ENCODE data around the gene PDE8B. TPM values are rescaled to one million over a fixed set of nuclear protein-coding genes. Genes with fewer than 3 reads are reported as not detected.
A peak's percentile ranks its signal among the peaks of the same experiment; 100 is the strongest.

The PDE8B gene, protein sequence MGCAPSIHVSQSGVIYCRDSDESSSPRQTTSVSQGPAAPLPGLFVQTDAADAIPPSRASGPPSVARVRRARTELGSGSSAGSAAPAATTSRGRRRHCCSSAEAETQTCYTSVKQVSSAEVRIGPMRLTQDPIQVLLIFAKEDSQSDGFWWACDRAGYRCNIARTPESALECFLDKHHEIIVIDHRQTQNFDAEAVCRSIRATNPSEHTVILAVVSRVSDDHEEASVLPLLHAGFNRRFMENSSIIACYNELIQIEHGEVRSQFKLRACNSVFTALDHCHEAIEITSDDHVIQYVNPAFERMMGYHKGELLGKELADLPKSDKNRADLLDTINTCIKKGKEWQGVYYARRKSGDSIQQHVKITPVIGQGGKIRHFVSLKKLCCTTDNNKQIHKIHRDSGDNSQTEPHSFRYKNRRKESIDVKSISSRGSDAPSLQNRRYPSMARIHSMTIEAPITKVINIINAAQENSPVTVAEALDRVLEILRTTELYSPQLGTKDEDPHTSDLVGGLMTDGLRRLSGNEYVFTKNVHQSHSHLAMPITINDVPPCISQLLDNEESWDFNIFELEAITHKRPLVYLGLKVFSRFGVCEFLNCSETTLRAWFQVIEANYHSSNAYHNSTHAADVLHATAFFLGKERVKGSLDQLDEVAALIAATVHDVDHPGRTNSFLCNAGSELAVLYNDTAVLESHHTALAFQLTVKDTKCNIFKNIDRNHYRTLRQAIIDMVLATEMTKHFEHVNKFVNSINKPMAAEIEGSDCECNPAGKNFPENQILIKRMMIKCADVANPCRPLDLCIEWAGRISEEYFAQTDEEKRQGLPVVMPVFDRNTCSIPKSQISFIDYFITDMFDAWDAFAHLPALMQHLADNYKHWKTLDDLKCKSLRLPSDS
- 29.4 TPM for total RNA-seq

- DNase-seq (ENCODE audit: low spot score): no peak
Measured at GRCh38 chr5:77210091-77210963, at the start of gene PDE8B. PDE8B (plus strand) TSS chr5:77210680; CDS start chr5:77210926, 246 bp downstream.

- DNase-seq (ENCODE audit: low spot score): no peak
Measured at GRCh38 chr5:77163453-77163852, 47.0 kb upstream of the PDE8B start.

DNA sequence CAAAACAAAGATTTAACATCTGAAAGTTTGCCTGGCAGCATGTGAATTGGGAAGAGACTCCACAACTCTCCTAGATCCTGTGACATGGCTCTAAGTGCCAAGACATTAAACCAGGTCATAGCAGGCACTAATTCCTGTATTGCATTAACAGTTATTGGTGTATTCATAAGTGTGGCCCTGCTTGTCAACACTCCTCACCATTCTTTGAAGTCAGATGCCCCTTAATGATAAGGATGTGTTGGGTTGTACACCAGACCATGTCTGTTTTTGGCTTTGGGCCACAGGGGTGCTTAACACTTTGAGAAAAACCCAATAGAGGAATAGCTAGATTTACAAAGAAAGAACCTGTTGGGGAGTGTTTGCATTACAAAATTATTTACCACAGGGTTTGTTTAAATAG, 43.4 kb upstream of the PDE8B start:
- DNase-seq (ENCODE audit: low spot score): no peak

DNA sequence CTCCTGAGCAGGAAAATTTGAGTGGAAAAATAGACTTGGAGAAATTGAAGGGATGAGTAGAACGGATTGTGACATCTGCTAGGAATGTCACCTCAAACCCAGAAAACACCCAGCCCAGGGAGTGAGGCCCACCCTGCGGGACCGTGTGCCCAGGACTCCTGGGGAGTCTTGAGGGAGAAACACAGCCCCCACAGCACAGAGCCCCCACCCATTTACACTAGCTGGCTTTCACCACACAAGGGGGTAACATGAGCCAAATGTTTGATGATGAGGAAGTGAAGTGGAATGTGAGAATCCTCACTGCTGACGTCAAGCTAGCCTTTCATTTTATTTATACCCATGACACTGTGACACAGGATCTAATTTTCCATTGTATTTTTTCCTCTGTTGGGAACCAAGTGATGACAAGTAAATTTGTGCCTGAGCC, 42.8 kb upstream of the PDE8B start:
- no peak for DNase-seq (ENCODE audit: low spot score)

- peak; percentile 57 for DNase-seq (ENCODE audit: low spot score)
Measured at GRCh38 chr5:77168161-77168878, 42.2 kb upstream of the PDE8B start.

- no peak for DNase-seq (ENCODE audit: low spot score)
Measured at GRCh38 chr5:77168879-77169244, 41.6 kb upstream of the PDE8B start.

- no peak for DNase-seq (ENCODE audit: low spot score)
Measured at GRCh38 chr5:77170196-77170890, 40.1 kb upstream of the PDE8B start.

DNA sequence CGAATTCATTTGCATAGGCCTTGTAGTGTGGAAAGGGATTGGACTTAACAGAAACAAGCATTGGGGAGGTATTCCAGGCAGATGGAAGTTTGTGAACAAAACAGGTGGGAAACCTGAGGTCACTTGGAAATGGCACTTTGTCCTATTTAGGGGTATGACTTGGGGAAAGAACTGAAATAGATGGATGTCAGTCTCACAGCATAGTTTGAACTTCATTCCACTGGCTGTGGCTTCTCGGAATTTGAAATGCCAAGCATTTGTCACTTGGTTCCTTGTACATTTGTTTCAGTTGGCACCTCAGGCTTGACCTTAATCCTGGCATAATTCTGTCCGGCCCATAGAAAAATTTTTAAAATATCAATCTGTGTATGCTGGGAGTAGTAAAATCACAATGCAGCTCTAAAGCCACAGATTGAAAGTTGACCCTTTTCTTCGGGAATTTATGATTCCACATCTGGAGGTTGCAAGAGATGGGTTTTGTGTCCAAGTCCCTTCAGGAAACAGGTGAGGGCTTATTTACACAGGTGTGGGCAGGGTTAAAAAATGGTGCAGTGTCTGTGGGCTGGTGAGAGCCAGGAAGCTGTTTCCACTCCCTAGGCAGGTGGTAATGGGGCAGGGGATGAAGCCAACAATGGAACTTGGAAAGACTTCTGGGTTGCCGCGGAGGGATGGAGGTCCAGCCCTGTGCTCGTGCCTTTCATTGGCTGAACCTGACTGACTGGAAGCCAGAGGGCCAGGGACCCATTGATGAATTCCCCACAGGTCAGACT, 39.2 kb upstream of the PDE8B start:
- no peak for DNase-seq (ENCODE audit: low spot score)

DNA sequence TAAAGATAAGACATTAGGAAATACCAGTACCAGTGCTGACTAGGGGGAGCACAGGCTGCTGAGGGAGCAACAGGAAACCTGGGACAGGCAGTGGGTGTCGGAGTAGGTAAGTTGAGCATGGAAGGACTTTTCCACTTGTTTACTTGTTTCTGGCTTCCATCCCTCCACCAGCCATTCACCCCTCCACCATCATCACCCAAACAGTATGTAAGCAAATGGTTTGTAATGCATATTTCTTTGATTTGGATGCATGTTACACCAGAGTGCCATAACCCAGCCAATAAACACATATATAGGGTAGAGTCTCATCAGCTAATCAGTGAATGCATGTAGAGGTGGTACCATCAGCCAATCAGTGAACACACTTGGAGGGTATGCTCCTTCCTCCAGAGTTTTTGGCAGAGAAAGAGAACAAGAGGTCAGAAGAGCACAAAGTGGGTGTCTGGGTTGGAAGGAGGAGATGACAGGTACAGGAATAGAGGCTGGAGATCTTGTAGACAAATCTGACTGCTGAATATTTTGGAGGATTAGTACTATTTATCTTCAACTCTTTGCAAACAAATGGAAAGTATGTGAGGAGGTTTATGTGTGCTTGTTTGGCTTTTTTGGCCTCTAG, 37.7 kb upstream of the PDE8B start:
- DNase-seq (ENCODE audit: low spot score): no peak

GRCh38 chr5:77174526-77174925, 36.0 kb upstream of the PDE8B start:
- no peak for DNase-seq (ENCODE audit: low spot score)

GRCh38 chr5:77175231-77175630, 35.2 kb upstream of the PDE8B start:
- DNase-seq (ENCODE audit: low spot score): no peak

DNA sequence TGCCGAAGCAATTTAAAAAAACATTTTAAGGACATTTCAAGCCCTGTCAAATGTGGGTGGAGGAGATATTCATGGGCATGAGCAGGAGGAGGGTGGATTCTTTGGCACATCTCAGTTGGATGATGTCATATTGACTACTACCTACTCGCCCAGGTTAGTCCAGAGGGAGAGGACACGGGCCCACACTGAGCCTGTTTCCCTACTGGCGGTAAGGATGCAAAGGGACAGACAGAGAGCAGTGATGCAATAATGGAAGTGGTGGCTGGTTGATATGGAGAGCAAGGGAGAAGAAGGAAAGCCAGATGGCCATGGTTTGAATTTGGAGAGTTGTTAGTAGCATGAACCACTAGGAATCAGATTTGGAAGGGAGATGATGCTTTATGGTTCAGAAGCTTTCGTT, 34.1 kb upstream of the PDE8B start:
- DNase-seq (ENCODE audit: low spot score): no peak

- DNase-seq (ENCODE audit: low spot score): no peak
Measured at GRCh38 chr5:77177576-77177975, 32.9 kb upstream of the PDE8B start.

- no peak for DNase-seq (ENCODE audit: low spot score)
Measured at GRCh38 chr5:77180167-77181081, 30.1 kb upstream of the PDE8B start.

- no peak for DNase-seq (ENCODE audit: low spot score)
Measured at GRCh38 chr5:77181173-77181572, 29.3 kb upstream of the PDE8B start.

DNA sequence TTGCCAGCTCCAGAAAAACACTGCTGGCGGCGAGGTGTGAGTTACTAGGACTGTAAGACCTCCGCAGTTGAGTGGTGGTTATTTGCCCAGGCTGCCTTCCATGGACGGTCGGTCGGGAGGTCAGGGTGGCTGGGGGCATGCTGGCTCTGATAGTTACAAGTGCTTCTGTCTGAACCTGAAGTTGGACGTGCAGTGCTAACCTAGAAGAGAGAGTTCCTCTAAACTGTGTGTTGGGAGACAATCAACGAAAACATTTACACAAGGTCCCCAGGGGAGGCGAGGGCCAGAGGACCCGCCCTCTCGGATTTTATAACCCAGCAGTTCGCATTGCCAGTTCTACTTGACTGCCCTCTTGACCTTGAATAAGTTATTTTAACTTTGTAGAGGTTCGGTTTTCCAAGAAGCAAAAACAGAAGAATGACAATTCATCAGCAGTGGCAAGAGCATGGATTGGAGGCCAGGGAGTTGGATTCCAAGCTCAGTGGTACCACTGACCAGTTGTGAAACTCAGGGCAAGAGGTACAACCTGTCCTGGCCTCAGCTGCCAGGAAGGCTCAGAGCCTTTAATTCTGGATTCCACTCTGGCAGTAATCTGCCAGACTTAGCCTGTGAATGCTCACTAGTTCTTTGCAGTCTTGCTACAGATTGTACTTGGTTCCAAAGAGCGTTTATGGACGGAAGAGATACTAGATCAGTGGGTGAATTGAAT, 28.7 kb upstream of the PDE8B start:
- DNase-seq (ENCODE audit: low spot score): no peak

- DNase-seq (ENCODE audit: low spot score): no peak
Measured at GRCh38 chr5:77182367-77182766, 28.1 kb upstream of the PDE8B start.

Measured in mucosa of gallbladder (tissue), 1 donor.